CD4-positive, alpha-beta T cell (primary cell): Measurements from ENCODE around the gene CABCOCO1. TPM values are rescaled to one million over a fixed set of nuclear protein-coding genes. Genes with fewer than 3 reads are reported as not detected.
"Not testable (repeated sequence)": the region's sequence is repeated elsewhere in the genome, so short reads cannot be mapped to it uniquely, and the experiment has no call there.

ENCODE experiments used
- ATAC-seq: fragments of 200-7000 bp; cut with Tn5 transposase; one replicate; pipeline ENCODE4 v1.10.0; 2022; ENCODE audit warnings: mild to moderate bottlenecking; ENCODE audit not compliant: poor library complexity
- CTCF ChIA-PET: fragments of 350-600 bp; sonication (Branson Sonifier 250); formaldehyde crosslinking; loops from one replicate; lab custom pipeline; 2021; ENCODE audit warnings: antibody characterized with exemption, inconsistent platforms; lab: Charles Lee
- POLR2A ChIA-PET: fragments of 350-600 bp; sonication (Branson Sonifier 250); formaldehyde crosslinking; loops from one replicate; lab custom pipeline; 2021; ENCODE audit warnings: antibody characterized with exemption, inconsistent platforms; lab: Charles Lee
- DNase-seq, 14 experiments: peaks; one replicate each; pipeline ENCODE4 v3.0.0-alpha.2; 2013 to 2020; ENCODE audit warnings: mixed read lengths in 2 of 14
- H3K27ac ChIP-seq, 2 donors: one replicate each; pipeline versions ENCODE4 v1.5.1 to v1.7.0; 2013; ENCODE audit warnings: low read length in 2 of 2, low read depth in 1 of 2, mild to moderate bottlenecking in 1 of 2
- H3K27me3 ChIP-seq, 2 experiments: 1 replicate in 1 of 2; 2 replicates in 1 of 2; pipeline versions ENCODE4 v1.6.1 to v1.7.0; 2013; ENCODE audit warnings: low read length in 2 of 2, control low read depth in 1 of 2, mild to moderate bottlenecking in 1 of 2, moderate library complexity in 1 of 2; ENCODE audit not compliant: insufficient read depth in 2 of 2, control insufficient read depth in 1 of 2
- H3K36me3 ChIP-seq: one replicate; pipeline ENCODE4 v1.6.1; 2013; ENCODE audit warnings: low read length, control low read depth; ENCODE audit not compliant: insufficient read depth
- H3K4me1 ChIP-seq: one replicate; pipeline ENCODE4 v1.6.1; 2013; ENCODE audit warnings: low read length, control low read depth; ENCODE audit not compliant: insufficient read depth
- H3K4me3 ChIP-seq: one replicate; pipeline ENCODE4 v1.5.1; 2013; ENCODE audit warnings: mild to moderate bottlenecking, low read length, moderate library complexity
- H3K9me3 ChIP-seq, 2 experiments: 1 replicate in 1 of 2; 2 replicates in 1 of 2; pipeline versions ENCODE4 v1.6.1 to v1.7.0; 2013; ENCODE audit warnings: low read length in 2 of 2, mild to moderate bottlenecking in 2 of 2, control low read depth in 1 of 2, moderate library complexity in 1 of 2; ENCODE audit not compliant: control insufficient read depth in 1 of 2, insufficient read depth in 1 of 2
- H3K27ac Mint-ChIP-seq: one replicate; pipeline ENCODE4 v1.8.0; 2020; ENCODE audit warnings: mixed read lengths
- H3K27me3 Mint-ChIP-seq: one replicate; pipeline ENCODE4 v1.8.0; 2021; ENCODE audit warnings: mixed read lengths
- H3K36me3 Mint-ChIP-seq: one replicate; pipeline ENCODE4 v1.8.0; 2021; ENCODE audit warnings: low read depth, mixed read lengths
- H3K4me1 Mint-ChIP-seq: one replicate; pipeline ENCODE4 v1.8.0; 2021; ENCODE audit warnings: low read depth, mixed read lengths
- H3K4me3 Mint-ChIP-seq: one replicate; pipeline ENCODE4 v1.8.0; 2020; ENCODE audit warnings: mild to moderate bottlenecking, mixed read lengths
- H3K9me3 Mint-ChIP-seq: one replicate; pipeline ENCODE4 v1.8.0; 2020; ENCODE audit warnings: mixed read lengths
- CTCF ChIP-seq: fragments of 200-600 bp; IDR thresholded peaks from one replicate; pipeline ENCODE4 v1.8.0; 2022; ENCODE audit warnings: antibody characterized with exemption, mild to moderate bottlenecking
- intact Hi-C, 2 experiments: fragments of 100-400 bp; cut with DNase I in 1 of 2; cut with micrococcal nuclease in 1 of 2; formaldehyde crosslinking; loops; one replicate each; pipeline versions ENCODE4 v1.15.1 to v1.9.0; 2023 to 2025; cut with DNase I, micrococcal nuclease
- total RNA-seq, 174 experiments: library from RNA in 2 of 174; stranded (reverse) in 2 of 174; gene quantifications; one replicate each; pipeline ENCODE4 v1.2.3 and lab custom pipeline; 2021 to 2026

CABCOCO1 gene
- total RNA-seq, 2 experiments from 2014 or later = not detected

DNA sequence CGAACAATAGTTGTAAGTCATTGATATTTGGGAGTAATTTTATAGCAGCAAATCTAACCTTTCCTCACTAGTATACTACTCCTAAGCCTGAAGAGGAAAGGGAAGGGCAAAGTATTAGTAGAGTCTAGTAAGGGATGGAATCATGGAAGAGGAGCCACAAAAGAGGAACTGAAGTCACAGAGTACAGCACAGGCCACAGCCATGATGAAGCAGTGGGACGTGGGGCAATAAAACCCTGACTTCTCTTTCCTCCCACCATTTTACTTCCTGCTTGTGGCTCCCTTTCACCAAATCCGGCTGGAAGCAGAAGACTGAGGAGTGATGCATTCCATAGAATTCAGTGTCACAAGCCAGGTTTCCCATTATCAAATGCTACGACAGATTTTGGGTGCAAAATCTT is 58.7 kb downstream of the CABCOCO1 start:
- intact Hi-C loops = no loop called here
- Histone ChIP-seq H3K4me3 (no peak overlapping the region), H3K9me3 (no peaks in the 10 kb centered on the region), H3K27me3 (peaks cover 0 to 8% of the 10 kb centered on the region in 2 experiments), H3K36me3 (no peaks in the 10 kb centered on the region), H3K27ac (no peak overlapping the region), H3K4me1 (no peaks in the 10 kb centered on the region)
- ChIA-PET POLR2A (no interaction called here), CTCF (no interaction called here)
- H3K36me3 Mint-ChIP-seq = no peaks in the 10 kb centered on the region
- H3K4me1 Mint-ChIP-seq = no peaks in the 10 kb centered on the region
- no peak for TF ChIP-seq CTCF
- no peaks in the 10 kb centered on the region for H3K9me3 Mint-ChIP-seq
- no peak for ATAC-seq
- DNase-seq = no peak
- H3K4me3 Mint-ChIP-seq = no peak overlapping the region
- peaks cover 10% of the 10 kb centered on the region for H3K27me3 Mint-ChIP-seq
- no peak overlapping the region for H3K27ac Mint-ChIP-seq

DNA sequence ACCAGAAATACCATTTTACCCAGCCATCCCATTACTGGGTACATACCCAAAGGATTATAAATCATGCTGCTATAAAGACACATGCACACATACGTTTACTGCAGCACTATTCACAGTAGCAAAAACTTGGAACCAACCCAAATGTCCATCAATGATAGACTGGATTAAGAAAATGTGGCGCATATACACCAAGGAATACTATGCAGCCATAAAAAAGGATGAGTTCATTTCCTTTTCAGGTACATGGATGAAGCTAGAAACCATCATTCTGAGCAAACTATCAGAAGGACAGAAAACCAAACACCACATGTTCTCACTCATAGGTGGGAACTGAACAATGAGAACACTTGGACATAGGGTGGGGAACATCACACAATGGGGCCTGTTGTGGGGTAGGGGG is 62.5 kb downstream of the CABCOCO1 start:
- H3K4me3 ChIP-seq, H3K36me3 Mint-ChIP-seq, ATAC-seq, CTCF ChIA-PET, H3K9me3 ChIP-seq, H3K27ac Mint-ChIP-seq, H3K4me1 Mint-ChIP-seq, H3K4me3 Mint-ChIP-seq, H3K27me3 ChIP-seq, H3K27ac ChIP-seq, DNase-seq, H3K9me3 Mint-ChIP-seq, POLR2A ChIA-PET, H3K4me1 ChIP-seq, intact Hi-C loops, H3K36me3 ChIP-seq: not testable (repeated sequence)
- peaks cover 13% of the 10 kb centered on the region for H3K27me3 Mint-ChIP-seq

DNA sequence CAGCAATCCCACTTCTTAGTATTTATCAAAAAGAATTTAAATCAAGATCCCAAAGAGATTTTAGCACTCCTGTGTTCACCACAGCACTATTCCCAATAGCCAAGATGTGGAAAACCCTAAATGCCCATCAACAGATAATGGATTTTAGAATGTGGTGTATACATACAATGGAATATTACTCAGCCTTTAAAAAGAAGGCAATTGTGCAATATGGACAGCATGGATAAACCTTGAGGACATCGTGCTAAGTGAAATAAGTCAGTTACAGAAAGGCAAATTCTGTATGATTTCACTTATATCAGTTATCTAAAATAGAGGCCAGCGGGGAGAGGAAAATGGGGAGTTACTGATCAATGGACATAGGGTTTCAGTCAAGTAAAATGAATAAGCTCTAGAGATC is 66.9 kb downstream of the CABCOCO1 start:
- ChIA-PET CTCF (no interaction called here), POLR2A (no interaction called here)
- Histone ChIP-seq H3K9me3 (no peaks in the 10 kb centered on the region), H3K27ac (no peak overlapping the region), H3K4me3 (no peak overlapping the region), H3K36me3 (no peaks in the 10 kb centered on the region), H3K27me3 (no peaks in the 10 kb centered on the region), H3K4me1 (no peaks in the 10 kb centered on the region)
- no peak for DNase-seq
- Mint-ChIP-seq H3K27me3 (peaks cover 31% of the 10 kb centered on the region), H3K4me3 (no peak overlapping the region), H3K9me3 (no peaks in the 10 kb centered on the region), H3K27ac (no peak overlapping the region), H3K36me3 (no peaks in the 10 kb centered on the region), H3K4me1 (no peaks in the 10 kb centered on the region)
- no peak for ATAC-seq
- intact Hi-C loops = no loop called here
- TF ChIP-seq CTCF = no peak

DNA sequence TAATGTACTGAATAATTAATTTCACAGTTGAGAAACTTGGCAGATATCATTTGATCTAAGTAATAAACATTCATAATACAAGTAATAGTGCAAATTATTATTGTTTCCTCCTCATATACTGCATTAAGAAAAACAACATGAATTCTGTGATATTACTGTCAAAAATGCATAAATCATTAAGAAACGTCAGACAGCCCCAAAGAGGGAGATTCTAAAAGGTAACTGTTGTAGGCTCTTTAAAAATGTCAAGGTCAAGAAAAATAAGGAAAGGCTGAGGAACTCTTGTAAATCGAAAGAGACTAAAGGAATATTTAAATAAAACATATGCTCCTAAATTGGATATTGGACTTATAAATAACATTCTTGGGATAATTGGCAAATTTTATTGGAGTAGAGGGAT is 67.9 kb downstream of the CABCOCO1 start:
- Histone ChIP-seq H3K27me3 (no peaks in the 10 kb centered on the region), H3K4me1 (no peaks in the 10 kb centered on the region), H3K4me3 (no peak overlapping the region), H3K27ac (no peak overlapping the region), H3K36me3 (no peaks in the 10 kb centered on the region), H3K9me3 (no peaks in the 10 kb centered on the region)
- Mint-ChIP-seq H3K4me3 (no peak overlapping the region), H3K27ac (no peak overlapping the region), H3K9me3 (no peaks in the 10 kb centered on the region), H3K4me1 (no peaks in the 10 kb centered on the region), H3K36me3 (no peaks in the 10 kb centered on the region), H3K27me3 (peaks cover 38% of the 10 kb centered on the region)
- intact Hi-C loops = loop anchor here (5.0 kb wide), 2 partner anchors 588 to 913 kb away; no protein-coding TSS in a partner anchor
- ATAC-seq (no peak), DNase-seq (no peak)
- ChIA-PET POLR2A (no interaction called here), CTCF (no interaction called here)
- no peak for TF ChIP-seq CTCF
